ENCODE data around the gene AJUBA.

Gene AJUBA

GRCh38 chr14:22986508-22987054 lies 4.2 kb upstream of the AJUBA start:
- no peak overlapping the region for H3K4me3 ChIP-seq (ENCODE audit: low read depth, low read length)
- peak; percentile 96 for TF ChIP-seq CTCF (IDR thresholded peaks at IDR 0.05; ENCODE audit: control insufficient read depth, extremely low read depth, insufficient read depth)
- peak; percentile 63 for DNase-seq (ENCODE audit: low read depth)

DNA sequence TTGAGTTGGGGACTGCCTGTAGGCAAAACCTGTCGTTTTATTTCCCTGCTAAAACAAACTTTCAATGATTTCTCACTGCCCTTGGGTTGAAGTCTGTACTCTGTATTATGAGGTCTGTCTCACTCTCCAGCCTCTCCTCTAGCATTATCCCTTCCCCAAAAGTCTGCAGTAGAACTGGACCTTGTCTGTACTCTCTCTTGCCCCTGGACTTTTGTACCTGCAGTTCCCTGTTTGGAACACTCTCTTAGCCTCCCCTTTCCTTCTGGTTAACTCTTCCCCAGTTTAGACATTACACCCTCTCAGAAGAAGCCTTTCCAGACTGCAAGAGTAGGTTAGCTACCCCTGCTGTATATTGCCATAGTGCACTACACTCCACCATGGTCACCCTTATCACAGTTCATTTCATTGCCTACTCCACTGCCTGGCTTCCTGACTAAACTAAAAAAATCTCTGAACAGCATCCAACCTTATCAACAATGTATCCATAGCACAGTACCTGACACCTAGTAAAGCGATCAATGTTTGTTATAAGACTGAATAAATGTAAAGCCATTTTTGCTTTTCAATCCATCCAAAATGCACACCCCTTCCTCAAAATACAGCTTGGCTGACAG lies 3.6 kb upstream of the AJUBA start:
- TF ChIP-seq CTCF (IDR thresholded peaks at IDR 0.05; ENCODE audit: control insufficient read depth, extremely low read depth, insufficient read depth): no peak
- no peak overlapping the region for H3K4me3 ChIP-seq (ENCODE audit: low read depth, low read length)
- DNase-seq (ENCODE audit: low read depth): no peak

GRCh38 chr14:22984959-22985658 lies 2.8 kb upstream of the AJUBA start:
- no peak for TF ChIP-seq CTCF (IDR thresholded peaks at IDR 0.05; ENCODE audit: control insufficient read depth, extremely low read depth, insufficient read depth)
- no peak for DNase-seq (ENCODE audit: low read depth)
- H3K4me3 ChIP-seq (ENCODE audit: low read depth, low read length): no peak overlapping the region

- peak overlapping the region; percentile 88 for H3K4me3 ChIP-seq (ENCODE audit: low read depth, low read length)
- no peak for DNase-seq (ENCODE audit: low read depth)
- TF ChIP-seq CTCF (IDR thresholded peaks at IDR 0.05; ENCODE audit: control insufficient read depth, extremely low read depth, insufficient read depth): no peak
Observed at GRCh38 chr14:22981876-22982476, 375 bp downstream of the AJUBA start.

- peak overlapping the region; percentile 88 for H3K4me3 ChIP-seq (ENCODE audit: low read depth, low read length)
- DNase-seq (ENCODE audit: low read depth): no peak
- TF ChIP-seq CTCF (IDR thresholded peaks at IDR 0.05; ENCODE audit: control insufficient read depth, extremely low read depth, insufficient read depth): no peak
Observed at GRCh38 chr14:22981090-22981875, 1.1 kb downstream of the AJUBA start.

DNA sequence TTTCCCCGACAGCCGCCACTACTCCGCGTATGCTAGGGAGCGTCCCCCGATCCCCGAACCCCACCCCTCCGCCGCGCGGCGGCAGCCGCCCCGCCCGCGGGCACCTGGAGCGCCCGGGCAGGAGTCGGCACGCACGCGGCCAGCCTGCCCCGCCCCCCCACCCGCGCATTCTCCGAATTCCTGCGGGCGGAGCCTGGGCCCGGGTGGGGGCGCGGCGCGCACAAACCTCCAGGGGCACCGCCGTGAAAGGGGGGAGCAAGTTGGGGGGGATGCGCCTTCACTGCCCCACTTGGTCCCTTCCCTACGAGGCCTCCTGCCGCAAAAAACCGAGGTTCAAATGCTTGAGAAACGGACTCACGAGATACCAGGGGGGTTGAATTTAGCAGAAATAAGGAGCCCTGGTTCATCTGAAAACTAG lies 1.7 kb downstream of the AJUBA start:
- DNase-seq (ENCODE audit: low read depth): no peak

More for the DNA sequence above, 1.7 kb downstream of the AJUBA start:
- H3K4me3 ChIP-seq (ENCODE audit: low read depth, low read length): peak overlapping the region; percentile 88
- TF ChIP-seq CTCF (IDR thresholded peaks at IDR 0.05; ENCODE audit: control insufficient read depth, extremely low read depth, insufficient read depth): no peak
